ENCODE measurements around the gene SLC25A2. TPM values are rescaled to one million over a fixed set of nuclear protein-coding genes. Genes with fewer than 3 reads are reported as not detected.
"Not testable (repeated sequence)": the region's sequence is repeated elsewhere in the genome, so short reads cannot be mapped to it uniquely, and the experiment has no call there.

SLC25A2 gene
- total and polyA plus RNA-seq, 2 of the 8 experiments (the other 6 are each of a cell fraction or from before 2014, with no cell fraction given) = not detected

DNA sequence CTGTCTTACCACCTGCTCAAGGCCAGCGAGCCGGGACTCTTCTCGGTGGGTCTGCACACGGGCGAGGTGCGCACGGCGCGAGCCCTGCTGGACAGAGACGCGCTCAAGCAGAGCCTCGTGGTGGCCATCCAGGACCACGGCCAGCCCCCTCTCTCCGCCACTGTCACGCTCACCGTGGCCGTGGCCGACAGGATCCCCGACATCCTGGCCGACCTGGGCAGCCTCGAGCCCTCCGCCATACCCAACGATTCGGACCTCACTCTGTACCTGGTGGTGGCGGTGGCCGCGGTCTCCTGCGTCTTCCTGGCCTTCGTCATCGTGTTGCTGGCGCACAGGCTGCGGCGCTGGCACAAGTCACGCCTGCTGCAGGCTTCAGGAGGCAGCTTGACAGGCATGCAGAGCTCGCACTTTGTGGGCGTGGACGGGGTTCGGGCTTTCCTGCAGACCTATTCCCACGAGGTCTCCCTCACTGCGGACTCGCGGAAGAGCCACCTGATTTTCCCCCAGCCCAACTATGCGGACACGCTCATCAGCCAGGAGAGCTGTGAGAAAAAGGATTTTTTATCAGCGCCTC, 37.0 kb upstream of the SLC25A2 start:
- H3K23me2 ChIP-seq (ENCODE audit: low read depth, low read length); H3K4me1 ChIP-seq (replicated peaks in 1 of 4; ENCODE audit: control insufficient read depth in 3 of 4, insufficient read depth in 4 of 4, low read length in 3 of 4); H3K4me3 ChIP-seq (ENCODE audit: extremely low read depth in 1 of 4, insufficient read depth in 2 of 4, low read depth in 3 of 4, low read length in 4 of 4); H3K14ac ChIP-seq (ENCODE audit: insufficient read length); H4K91ac ChIP-seq (replicated peaks; ENCODE audit: insufficient read length, low read length); H3K4ac ChIP-seq (replicated peaks; ENCODE audit: insufficient read length, low read depth, low read length); H2BK120ac ChIP-seq (replicated peaks; ENCODE audit: low read depth, low read length); POLR2A ChIA-PET (ENCODE audit: partially characterized antibody); H3K79me2 ChIP-seq (ENCODE audit: control insufficient read depth in 1 of 2, insufficient read depth in 2 of 2, low read length in 2 of 2); H2BK20ac ChIP-seq (ENCODE audit: low read length); H2AFZ ChIP-seq (ENCODE audit: low read length); H3K4me2 ChIP-seq (ENCODE audit: insufficient read depth in 1 of 2, low read depth in 2 of 2, low read length in 2 of 2); H3K27me3 ChIP-seq (replicated peaks in 1 of 4; ENCODE audit: control insufficient read depth in 3 of 4, extremely low read depth in 1 of 4, insufficient read depth in 3 of 4, low read length in 3 of 4); H3K23ac ChIP-seq (ENCODE audit: insufficient read length); H2AK5ac ChIP-seq (ENCODE audit: low read depth, low read length); H3K79me1 ChIP-seq (ENCODE audit: low read depth, low read length); H3K18ac ChIP-seq (ENCODE audit: extremely low read depth, low read length); H3K9ac ChIP-seq (replicated peaks in 1 of 4; ENCODE audit: extremely low read depth in 1 of 4, low read depth in 3 of 4, low read length in 3 of 4); H4K5ac ChIP-seq (ENCODE audit: insufficient read length, low read depth, low read length); H2BK5ac ChIP-seq (ENCODE audit: low read depth, low read length); H2BK12ac ChIP-seq (ENCODE audit: low read depth, low read length); H2BK15ac ChIP-seq (ENCODE audit: low read length); H4K20me1 ChIP-seq (replicated peaks in 1 of 2; ENCODE audit: control insufficient read depth in 1 of 2, insufficient read depth in 2 of 2, low read length in 2 of 2); H3K27ac ChIP-seq (ENCODE audit: low read depth, low read length); DNase-seq (ENCODE audit: low read depth in 1 of 2, low spot score in 2 of 2); H3K36me3 ChIP-seq (ENCODE audit: control insufficient read depth in 2 of 4, insufficient read depth in 4 of 4, low read length in 3 of 4); FAIRE-seq; H4K8ac ChIP-seq (ENCODE audit: extremely low read depth, insufficient read depth, low read length); H3K56ac ChIP-seq (replicated peaks; ENCODE audit: insufficient read length, low read depth, low read length): not testable (repeated sequence)
- CTCF ChIA-PET (ENCODE audit: partially characterized antibody) = interaction anchor here (0.6 to 4.8 kb wide), 3 partner anchors 21 to 117 kb away, joined by 3 to 22 read pairs (median 21); partner anchors contain the start of genes PCDHB15 and TAF7
- WGBS, 2 experiments (ENCODE audit: extremely low coverage in 1 of 2, insufficient coverage in 1 of 2, insufficient read length in 1 of 2, insufficient replicate concordance in 2 of 2, low coverage in 1 of 2, low lambda C conversion rate in 2 of 2, missing lambda C conversion rate in 1 of 2) = 95% methylated on average over 32 of the region's 45 CpGs; no CpG with 5 or more reads in 1 of the 2 experiments
- H3K9me3 ChIP-seq (ENCODE audit: insufficient read depth in 2 of 2, low read depth in 1 of 2, low read length in 1 of 2) = peaks cover 33 to 43% of the 10 kb centered on the region in 2 experiments; a peak in 3 of 4 replicates

All from H1 (cell line).